Prostate gland (tissue), 1 donor: ENCODE results near the gene ACKR4.

Experiments used
- POLR2A ChIP-seq: fragments of 450-650 bp; IDR thresholded peaks from one replicate; pipeline ENCODE4 v1.6.1; 2016; ENCODE audit warnings: antibody characterized with exemption, mild to moderate bottlenecking
- POLR2AphosphoS5 ChIP-seq: sonication (generic); formaldehyde crosslinking; IDR thresholded peaks from one replicate; pipeline ENCODE4 v1.6.1; 2017; ENCODE audit warnings: antibody characterized with exemption

GRCh38 chr3:132641837-132642538 is 44.9 kb downstream of the ACKR4 start:
- TF ChIP-seq POLR2A = no peak
- no peak for TF ChIP-seq POLR2AphosphoS5
